ENCODE data around the gene DSG4. TPM values are rescaled to one million over a fixed set of nuclear protein-coding genes. Genes with fewer than 3 reads are reported as not detected.

The DSG4 gene
- total RNA-seq, 4 donors from 2014 or later, result not detected

GRCh38 chr18:31436825-31437224 is 60.2 kb downstream of the DSG4 start:
- no peak for DNase-seq
- Histone ChIP-seq H3K27ac (no peak overlapping the region), H3K4me1 (no peaks in the 10 kb centered on the region), H3K36me3 (no peaks in the 10 kb centered on the region), H3K27me3 (no peaks in the 10 kb centered on the region), H3K9me3 (no peaks in the 10 kb centered on the region), H3K4me3 (no peak overlapping the region)
- WGBS, 2 donors (ENCODE audit: low coverage in 1 of 2), result 66 to 100% methylated on average over 1 to 3 of the region's 3 CpGs
- intact Hi-C loops (cut with DNase I; ENCODE audit: low total_unique reads) (no loop called here), in situ Hi-C loops (cut with MboI; ENCODE audit: low pct_ligation_motif_present in 1 of 4, low pct_unique_long_range_greater_than_20kb in 1 of 4, low sequenced_read_pairs in 3 of 4) (no loop called here)
- no peak for TF ChIP-seq EP300 (IDR thresholded peaks at IDR 0.05; ENCODE audit: low read depth)
- no peak for TF ChIP-seq CTCF (IDR thresholded peaks at IDR 0.05)
- TF ChIP-seq POLR2A (IDR thresholded peaks at IDR 0.05), result no peak
- no peak for TF ChIP-seq POLR2AphosphoS5 (IDR thresholded peaks at IDR 0.05)

GRCh38 chr18:31438402-31438801 is 61.8 kb downstream of the DSG4 start:
- no peak for DNase-seq
- WGBS, 2 donors (ENCODE audit: low coverage in 1 of 2), result 68 to 92% methylated on average over 1 to 2 of the region's 2 CpGs

GRCh38 chr18:31439807-31440325 is 63.3 kb downstream of the DSG4 start:
- TF ChIP-seq POLR2AphosphoS5 (IDR thresholded peaks at IDR 0.05), result no peak
- no peak for TF ChIP-seq EP300 (IDR thresholded peaks at IDR 0.05; ENCODE audit: low read depth)
- no peak for TF ChIP-seq POLR2A (IDR thresholded peaks at IDR 0.05)
- no peak for TF ChIP-seq CTCF (IDR thresholded peaks at IDR 0.05)
- Histone ChIP-seq H3K4me1 (no peaks in the 10 kb centered on the region), H3K9me3 (no peaks in the 10 kb centered on the region), H3K4me3 (no peak overlapping the region), H3K27ac (no peak overlapping the region), H3K36me3 (no peaks in the 10 kb centered on the region), H3K27me3 (no peaks in the 10 kb centered on the region)
- 63 to 74% methylated on average over 4 to 6 of the region's 6 CpGs for WGBS, 2 donors (ENCODE audit: low coverage in 1 of 2)
- intact Hi-C loops (cut with DNase I; ENCODE audit: low total_unique reads) (no loop called here), in situ Hi-C loops (cut with MboI; ENCODE audit: low pct_ligation_motif_present in 1 of 4, low pct_unique_long_range_greater_than_20kb in 1 of 4, low sequenced_read_pairs in 3 of 4) (no loop called here)
- DNase-seq, result no peak

More at GRCh38 chr18:31438402-31438801, 61.8 kb downstream of the DSG4 start:
- Histone ChIP-seq H3K36me3 (no peaks in the 10 kb centered on the region), H3K27ac (no peak overlapping the region), H3K4me1 (no peaks in the 10 kb centered on the region), H3K4me3 (no peak overlapping the region), H3K27me3 (no peaks in the 10 kb centered on the region), H3K9me3 (no peaks in the 10 kb centered on the region)
- no peak for TF ChIP-seq EP300 (IDR thresholded peaks at IDR 0.05; ENCODE audit: low read depth)
- TF ChIP-seq POLR2A (IDR thresholded peaks at IDR 0.05), result no peak
- TF ChIP-seq POLR2AphosphoS5 (IDR thresholded peaks at IDR 0.05), result no peak
- no peak for TF ChIP-seq CTCF (IDR thresholded peaks at IDR 0.05)
- intact Hi-C loops (cut with DNase I; ENCODE audit: low total_unique reads), result no loop called here
- in situ Hi-C loops (cut with MboI; ENCODE audit: low pct_ligation_motif_present in 1 of 4, low pct_unique_long_range_greater_than_20kb in 1 of 4, low sequenced_read_pairs in 3 of 4), result no loop called here

- Histone ChIP-seq H3K4me1 (no peaks in the 10 kb centered on the region), H3K27ac (no peak overlapping the region), H3K27me3 (no peaks in the 10 kb centered on the region), H3K4me3 (no peak overlapping the region), H3K36me3 (no peaks in the 10 kb centered on the region), H3K9me3 (no peaks in the 10 kb centered on the region)
- no peak for TF ChIP-seq EP300 (IDR thresholded peaks at IDR 0.05; ENCODE audit: low read depth)
- TF ChIP-seq POLR2A (IDR thresholded peaks at IDR 0.05), result no peak
- no peak for TF ChIP-seq POLR2AphosphoS5 (IDR thresholded peaks at IDR 0.05)
- no peak for TF ChIP-seq CTCF (IDR thresholded peaks at IDR 0.05)
- intact Hi-C loops (cut with DNase I; ENCODE audit: low total_unique reads) (no loop called here), in situ Hi-C loops (cut with MboI; ENCODE audit: low pct_ligation_motif_present in 1 of 4, low pct_unique_long_range_greater_than_20kb in 1 of 4, low sequenced_read_pairs in 3 of 4) (no loop called here)
- no peak for DNase-seq
- WGBS, 2 donors (ENCODE audit: low coverage in 1 of 2), result 87 to 89% methylated on average over 6 of the region's 6 CpGs
Measured at GRCh38 chr18:31440787-31441186, 64.2 kb downstream of the DSG4 start.

Measured in transverse colon (tissue), 4 donors.